ENCODE measurements around the gene VAMP3. TPM values are rescaled to one million over a fixed set of nuclear protein-coding genes. Genes with fewer than 3 reads are reported as not detected.

Gene VAMP3
- polyA plus RNA-seq, 1 donor: 113 TPM

Other genes with a start within 250 kb of the VAMP3 start
- 5.1 TPM for gene PER3, start 13.0 kb downstream of the VAMP3 start, polyA plus RNA-seq
- 0.36 TPM for gene UTS2, start 81.8 kb downstream of the VAMP3 start, polyA plus RNA-seq
- gene TNFRSF9, start 169.5 kb downstream of the VAMP3 start, polyA plus RNA-seq: 0.33 TPM
- 228 TPM for gene PARK7, start 190.4 kb downstream of the VAMP3 start, polyA plus RNA-seq